ENCODE data around the gene HNRNPH2. TPM values are rescaled to one million over a fixed set of nuclear protein-coding genes. Genes with fewer than 3 reads are reported as not detected.
A peak's percentile ranks its signal among the peaks of the same experiment; 100 is the strongest.

Gene HNRNPH2
- total RNA-seq, 3 donors from 2014 or later = 48.5 to 83.9 (median 66.2) TPM

- Histone ChIP-seq H3K36me3 (no peaks in the 10 kb centered on the region), H3K27me3 (peaks cover 0 to 35% of the 10 kb centered on the region in 2 donors), H3K4me1 (no peaks in the 10 kb centered on the region), H3K27ac (no peak overlapping the region), H3K4me3 (no peak overlapping the region), H3K9me3 (no peaks in the 10 kb centered on the region)
- no peak for DNase-seq (ENCODE audit: low spot score in 2 of 2)
- TF ChIP-seq POLR2AphosphoS5 (IDR thresholded peaks at IDR 0.05) = no peak
- no peak for TF ChIP-seq POLR2A (IDR thresholded peaks at IDR 0.05)
- no peak for TF ChIP-seq CTCF (IDR thresholded peaks at IDR 0.05)
- intact Hi-C loops (cut with DNase I; ENCODE audit: low total_unique reads) = no loop called here
Measured at GRCh38 chrX:101383679-101384205, 24.3 kb upstream of the HNRNPH2 start.

DNA sequence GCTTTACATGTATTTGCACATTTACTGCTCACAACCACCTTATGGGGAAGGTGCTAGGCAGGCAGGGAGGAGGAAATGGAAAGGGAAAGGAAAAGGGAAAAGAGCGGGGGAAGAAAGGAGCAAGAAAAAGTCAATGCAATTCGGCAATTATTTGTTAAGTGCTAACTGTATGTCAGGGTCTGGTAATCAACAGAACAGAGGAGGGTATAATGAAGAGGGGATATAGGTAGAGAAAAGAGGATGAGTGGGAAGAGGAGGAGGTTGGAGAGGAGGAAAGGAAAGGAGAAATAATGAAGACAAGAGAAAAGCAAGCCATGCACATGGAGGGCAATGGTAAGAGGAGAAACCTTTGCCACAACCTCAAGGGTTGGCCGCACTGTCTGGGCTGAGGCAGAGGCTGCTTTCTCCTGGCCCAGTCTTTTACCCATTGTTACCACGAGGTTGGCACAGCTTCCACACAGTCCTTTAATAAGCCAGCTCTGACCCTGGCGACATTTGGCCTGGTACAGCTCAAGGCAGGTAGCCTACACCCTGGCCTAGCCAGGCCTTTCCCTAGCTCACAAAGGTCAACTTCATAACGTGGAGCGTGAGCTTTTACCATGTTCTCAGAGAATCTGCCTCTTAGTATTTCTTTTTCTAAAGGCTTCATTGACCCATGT, 22.9 kb upstream of the HNRNPH2 start:
- H3K36me3 ChIP-seq = no peaks in the 10 kb centered on the region
- H3K9me3 ChIP-seq = no peaks in the 10 kb centered on the region
- TF ChIP-seq CTCF (IDR thresholded peaks at IDR 0.05) = no peak
- no peak for TF ChIP-seq POLR2AphosphoS5 (IDR thresholded peaks at IDR 0.05)
- no peak for TF ChIP-seq POLR2A (IDR thresholded peaks at IDR 0.05)
- H3K4me3 ChIP-seq = peak overlapping the region in 1 of 3 donors; percentile 11
- intact Hi-C loops (cut with DNase I; ENCODE audit: low total_unique reads) = no loop called here
- H3K4me1 ChIP-seq = no peaks in the 10 kb centered on the region
- peaks cover 0 to 39% of the 10 kb centered on the region in 2 donors for H3K27me3 ChIP-seq
- H3K27ac ChIP-seq = no peak overlapping the region
- DNase-seq (ENCODE audit: low spot score in 2 of 2) = no peak

DNA sequence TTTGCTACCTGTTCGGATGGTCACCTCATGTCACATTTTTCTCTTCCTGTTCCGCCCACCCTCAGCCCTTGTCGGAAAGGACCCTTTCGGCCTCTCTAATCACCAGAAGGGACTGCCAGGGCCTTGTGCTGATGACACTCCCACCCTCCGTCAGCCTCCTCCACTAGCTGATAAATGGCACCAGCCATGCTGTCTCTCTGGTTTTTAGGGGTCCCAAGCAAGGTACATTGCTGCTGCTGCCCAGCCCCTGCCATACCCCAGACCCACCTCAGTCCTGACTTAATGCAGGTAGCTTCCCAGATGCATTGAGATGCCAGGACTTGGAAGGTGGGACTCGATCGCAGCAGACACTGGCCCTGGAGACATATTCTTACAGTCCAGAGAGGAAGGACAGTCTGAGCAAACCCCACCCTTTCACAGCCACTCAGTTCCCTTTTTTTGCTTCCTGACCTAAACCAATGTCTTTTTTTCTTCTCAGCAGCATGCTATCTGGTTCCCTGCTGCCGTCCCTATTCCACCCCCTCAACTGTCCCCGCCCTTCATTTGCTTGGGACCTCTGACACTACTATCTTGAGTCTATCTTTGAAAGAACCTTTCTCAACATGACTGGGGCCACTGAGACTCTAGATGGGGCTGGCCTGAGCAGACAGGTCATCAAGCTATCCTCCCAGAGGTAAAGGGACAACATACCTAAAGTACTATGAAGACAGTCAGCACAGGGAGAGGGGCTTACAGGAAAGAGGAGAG, 22.1 kb upstream of the HNRNPH2 start, which contains the start of gene BTK:
Gene BTK (minus strand): TSS at position 397 of the 747 bp plus-strand sequence. CDS start 10,907 bp downstream, outside the sequence.
- TF ChIP-seq POLR2AphosphoS5 (IDR thresholded peaks at IDR 0.05) (no peak), POLR2A (IDR thresholded peaks at IDR 0.05) (no peak), CTCF (IDR thresholded peaks at IDR 0.05) (no peak)
- no peak within 1 kb of the TSS for H3K27ac ChIP-seq
- no peaks in the 10 kb centered on the region for H3K4me1 ChIP-seq
- intact Hi-C loops (cut with DNase I; ENCODE audit: low total_unique reads) = no loop called here
- no peaks in the 10 kb centered on the region for H3K9me3 ChIP-seq
- H3K36me3 ChIP-seq = no peaks in the 10 kb centered on the region
- no peak for DNase-seq (ENCODE audit: low spot score in 2 of 2)
- H3K4me3 ChIP-seq = peak within 1 kb of the TSS in 2 of 3 donors; percentile 11 to 19
- H3K27me3 ChIP-seq = peaks cover 0 to 39% of the 10 kb centered on the region in 2 donors

- no peaks in the 10 kb centered on the region for H3K9me3 ChIP-seq
- H3K4me3 ChIP-seq = no peak overlapping the region
- peaks cover 0 to 39% of the 10 kb centered on the region in 2 donors for H3K27me3 ChIP-seq
- no peak overlapping the region for H3K27ac ChIP-seq
- H3K36me3 ChIP-seq = no peaks in the 10 kb centered on the region
- no peak for TF ChIP-seq POLR2A (IDR thresholded peaks at IDR 0.05)
- TF ChIP-seq CTCF (IDR thresholded peaks at IDR 0.05) = no peak
- TF ChIP-seq POLR2AphosphoS5 (IDR thresholded peaks at IDR 0.05) = no peak
- no peak for DNase-seq (ENCODE audit: low spot score in 2 of 2)
- intact Hi-C loops (cut with DNase I; ENCODE audit: low total_unique reads) = no loop called here
- H3K4me1 ChIP-seq = no peaks in the 10 kb centered on the region
Measured at GRCh38 chrX:101386542-101386885, 21.5 kb upstream of the HNRNPH2 start.

GRCh38 chrX:101388604-101389003, 19.4 kb upstream of the HNRNPH2 start:
- H3K36me3 ChIP-seq = no peaks in the 10 kb centered on the region
- no peak overlapping the region for H3K27ac ChIP-seq
- no peak for TF ChIP-seq CTCF (IDR thresholded peaks at IDR 0.05)
- no peak for TF ChIP-seq POLR2A (IDR thresholded peaks at IDR 0.05)
- TF ChIP-seq POLR2AphosphoS5 (IDR thresholded peaks at IDR 0.05) = no peak
- no peak for DNase-seq (ENCODE audit: low spot score in 2 of 2)
- H3K4me1 ChIP-seq = no peaks in the 10 kb centered on the region
- H3K27me3 ChIP-seq = peaks cover 0 to 37% of the 10 kb centered on the region in 2 donors
- H3K4me3 ChIP-seq = no peak overlapping the region
- intact Hi-C loops (cut with DNase I; ENCODE audit: low total_unique reads) = no loop called here
- H3K9me3 ChIP-seq = no peaks in the 10 kb centered on the region

Measured in breast epithelium (tissue), 4 donors.